ENCODE results near the gene EDNRB. TPM values are rescaled to one million over a fixed set of nuclear protein-coding genes. Genes with fewer than 3 reads are reported as not detected.

The EDNRB gene
- total RNA-seq, 4 donors from 2014 or later = 15.9 to 36.3 (median 20.4) TPM

- DNase-seq (ENCODE audit: low spot score in 2 of 2) = no peak
- H3K4me3 ChIP-seq (ENCODE audit: low read depth, poor library complexity, severe bottlenecking) = no peak overlapping the region
- WGBS, 2 donors = 83 to 91% methylated on average over 1 of the region's 1 CpG
- intact Hi-C loops (cut with DNase I; ENCODE audit: low total_unique reads) = no loop called here
- TF ChIP-seq POLR2A (IDR thresholded peaks at IDR 0.05) (no peak), CTCF (IDR thresholded peaks at IDR 0.05) (no peak)
These were observed 2.9 kb downstream of the EDNRB start for GRCh38 chr13:77915686-77916085.

- no peak overlapping the region for H3K4me3 ChIP-seq (ENCODE audit: low read depth, poor library complexity, severe bottlenecking)
- 77% methylated on average over 3 of the region's 3 CpGs for WGBS, 2 donors
- DNase-seq (ENCODE audit: low spot score in 2 of 2) = no peak
- TF ChIP-seq POLR2A (IDR thresholded peaks at IDR 0.05) = no peak
- TF ChIP-seq CTCF (IDR thresholded peaks at IDR 0.05) = no peak
- intact Hi-C loops (cut with DNase I; ENCODE audit: low total_unique reads) = no loop called here
These were observed 5.6 kb downstream of the EDNRB start for GRCh38 chr13:77913003-77913402.

- intact Hi-C loops (cut with DNase I; ENCODE audit: low total_unique reads) = no loop called here
- TF ChIP-seq CTCF (IDR thresholded peaks at IDR 0.05) (no peak), POLR2A (IDR thresholded peaks at IDR 0.05) (no peak)
- WGBS, 2 donors = 53 to 68% methylated on average over 1 of the region's 1 CpG
- DNase-seq (ENCODE audit: low spot score in 2 of 2) = no peak
- H3K4me3 ChIP-seq (ENCODE audit: low read depth, poor library complexity, severe bottlenecking) = no peak overlapping the region
These were observed 6.9 kb downstream of the EDNRB start for GRCh38 chr13:77911751-77912150.

- TF ChIP-seq POLR2A (IDR thresholded peaks at IDR 0.05) (no peak), CTCF (IDR thresholded peaks at IDR 0.05) (no peak)
- WGBS, 2 donors = 73% methylated on average over 3 of the region's 3 CpGs
- intact Hi-C loops (cut with DNase I; ENCODE audit: low total_unique reads) = no loop called here
- no peak for DNase-seq (ENCODE audit: low spot score in 2 of 2)
- H3K4me3 ChIP-seq (ENCODE audit: low read depth, poor library complexity, severe bottlenecking) = no peak overlapping the region
These were observed 8.8 kb downstream of the EDNRB start for GRCh38 chr13:77909827-77910226.

- DNase-seq (ENCODE audit: low spot score in 2 of 2) = no peak
- no peak overlapping the region for H3K4me3 ChIP-seq (ENCODE audit: low read depth, poor library complexity, severe bottlenecking)
- 88 to 92% methylated on average over 2 of the region's 2 CpGs for WGBS, 2 donors
- no peak for TF ChIP-seq CTCF (IDR thresholded peaks at IDR 0.05)
- TF ChIP-seq POLR2A (IDR thresholded peaks at IDR 0.05) = no peak
- intact Hi-C loops (cut with DNase I; ENCODE audit: low total_unique reads) = no loop called here
These were observed 10.1 kb downstream of the EDNRB start for GRCh38 chr13:77908531-77908930.

GRCh38 chr13:77907666-77908341 is 10.8 kb downstream of the EDNRB start:
- TF ChIP-seq CTCF (IDR thresholded peaks at IDR 0.05) = no peak
- TF ChIP-seq POLR2A (IDR thresholded peaks at IDR 0.05) = no peak
- H3K4me3 ChIP-seq (ENCODE audit: low read depth, poor library complexity, severe bottlenecking) = no peak overlapping the region
- DNase-seq (ENCODE audit: low spot score in 2 of 2) = no peak
- WGBS, 2 donors = 75 to 76% methylated on average over 5 of the region's 5 CpGs
- intact Hi-C loops (cut with DNase I; ENCODE audit: low total_unique reads) = no loop called here

Measured in lower leg skin (tissue), 4 donors.